ENCODE results near the gene FBXL7. TPM values are rescaled to one million over a fixed set of nuclear protein-coding genes. Genes with fewer than 3 reads are reported as not detected.

Gene FBXL7
- total RNA-seq, 1 experiment from 2014 or later = not detected

DNA sequence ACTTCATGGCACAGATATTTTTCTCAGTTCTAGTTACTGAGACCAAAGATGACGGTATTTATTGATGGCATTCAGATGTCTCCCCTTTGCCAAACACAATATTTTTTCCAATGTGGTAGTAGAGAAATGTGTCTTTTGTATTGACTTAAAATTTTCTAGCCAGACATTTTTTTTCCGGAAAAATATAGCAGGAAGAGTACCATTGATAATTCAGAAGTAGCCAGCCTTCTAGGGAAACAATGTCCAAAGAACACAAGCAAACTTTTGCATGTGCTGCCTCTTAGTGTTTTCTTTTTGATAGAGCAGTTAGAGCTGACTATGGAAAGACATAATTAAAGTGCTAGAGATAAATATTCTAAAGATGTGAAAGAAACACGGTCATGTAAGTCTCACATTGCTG, 448.2 kb downstream of the FBXL7 start:
- H3K4me1 ChIP-seq (ENCODE audit: control insufficient read depth, insufficient read depth, low read length) = no peaks in the 10 kb centered on the region
- DNase-seq (ENCODE audit: low read depth, low spot score) (no peak), ATAC-seq (no peak)
- TF ChIP-seq, protein P1, sequence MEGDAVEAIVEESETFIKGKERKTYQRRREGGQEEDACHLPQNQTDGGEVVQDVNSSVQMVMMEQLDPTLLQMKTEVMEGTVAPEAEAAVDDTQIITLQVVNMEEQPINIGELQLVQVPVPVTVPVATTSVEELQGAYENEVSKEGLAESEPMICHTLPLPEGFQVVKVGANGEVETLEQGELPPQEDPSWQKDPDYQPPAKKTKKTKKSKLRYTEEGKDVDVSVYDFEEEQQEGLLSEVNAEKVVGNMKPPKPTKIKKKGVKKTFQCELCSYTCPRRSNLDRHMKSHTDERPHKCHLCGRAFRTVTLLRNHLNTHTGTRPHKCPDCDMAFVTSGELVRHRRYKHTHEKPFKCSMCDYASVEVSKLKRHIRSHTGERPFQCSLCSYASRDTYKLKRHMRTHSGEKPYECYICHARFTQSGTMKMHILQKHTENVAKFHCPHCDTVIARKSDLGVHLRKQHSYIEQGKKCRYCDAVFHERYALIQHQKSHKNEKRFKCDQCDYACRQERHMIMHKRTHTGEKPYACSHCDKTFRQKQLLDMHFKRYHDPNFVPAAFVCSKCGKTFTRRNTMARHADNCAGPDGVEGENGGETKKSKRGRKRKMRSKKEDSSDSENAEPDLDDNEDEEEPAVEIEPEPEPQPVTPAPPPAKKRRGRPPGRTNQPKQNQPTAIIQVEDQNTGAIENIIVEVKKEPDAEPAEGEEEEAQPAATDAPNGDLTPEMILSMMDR (IDR thresholded peaks at IDR 0.05) = no peak
- TF ChIP-seq, protein P2, sequence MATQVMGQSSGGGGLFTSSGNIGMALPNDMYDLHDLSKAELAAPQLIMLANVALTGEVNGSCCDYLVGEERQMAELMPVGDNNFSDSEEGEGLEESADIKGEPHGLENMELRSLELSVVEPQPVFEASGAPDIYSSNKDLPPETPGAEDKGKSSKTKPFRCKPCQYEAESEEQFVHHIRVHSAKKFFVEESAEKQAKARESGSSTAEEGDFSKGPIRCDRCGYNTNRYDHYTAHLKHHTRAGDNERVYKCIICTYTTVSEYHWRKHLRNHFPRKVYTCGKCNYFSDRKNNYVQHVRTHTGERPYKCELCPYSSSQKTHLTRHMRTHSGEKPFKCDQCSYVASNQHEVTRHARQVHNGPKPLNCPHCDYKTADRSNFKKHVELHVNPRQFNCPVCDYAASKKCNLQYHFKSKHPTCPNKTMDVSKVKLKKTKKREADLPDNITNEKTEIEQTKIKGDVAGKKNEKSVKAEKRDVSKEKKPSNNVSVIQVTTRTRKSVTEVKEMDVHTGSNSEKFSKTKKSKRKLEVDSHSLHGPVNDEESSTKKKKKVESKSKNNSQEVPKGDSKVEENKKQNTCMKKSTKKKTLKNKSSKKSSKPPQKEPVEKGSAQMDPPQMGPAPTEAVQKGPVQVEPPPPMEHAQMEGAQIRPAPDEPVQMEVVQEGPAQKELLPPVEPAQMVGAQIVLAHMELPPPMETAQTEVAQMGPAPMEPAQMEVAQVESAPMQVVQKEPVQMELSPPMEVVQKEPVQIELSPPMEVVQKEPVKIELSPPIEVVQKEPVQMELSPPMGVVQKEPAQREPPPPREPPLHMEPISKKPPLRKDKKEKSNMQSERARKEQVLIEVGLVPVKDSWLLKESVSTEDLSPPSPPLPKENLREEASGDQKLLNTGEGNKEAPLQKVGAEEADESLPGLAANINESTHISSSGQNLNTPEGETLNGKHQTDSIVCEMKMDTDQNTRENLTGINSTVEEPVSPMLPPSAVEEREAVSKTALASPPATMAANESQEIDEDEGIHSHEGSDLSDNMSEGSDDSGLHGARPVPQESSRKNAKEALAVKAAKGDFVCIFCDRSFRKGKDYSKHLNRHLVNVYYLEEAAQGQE (IDR thresholded peaks at IDR 0.05; ENCODE audit: insufficient read depth in 1 of 2, low read depth in 2 of 2, low read length in 1 of 2) = no peak
- no peak for TF ChIP-seq TCF7L2 (IDR thresholded peaks at IDR 0.05; ENCODE audit: low read depth, low read length)
- TF ChIP-seq SIN3A (IDR thresholded peaks at IDR 0.05; ENCODE audit: borderline replicate concordance, insufficient read depth, low read depth, low read length) = no peak
- no TSS peak for BruUV-seq (replicated peaks)
- no peaks in the 10 kb centered on the region for H3K36me3 ChIP-seq (ENCODE audit: control insufficient read depth, insufficient read depth, low read length)
- in situ Hi-C loops (cut with HindIII; ENCODE audit: low pct_unique_long_range_greater_than_20kb, low sequenced_read_pairs) (no loop called here), intact Hi-C loops (cut with micrococcal nuclease; ENCODE audit: unreplicated experiment) (no loop called here)
- H3K27ac ChIP-seq (ENCODE audit: low read length) = no peak overlapping the region
- no peak overlapping the region for H3K4me3 ChIP-seq (ENCODE audit: low read depth in 2 of 2, low read length in 2 of 2)
- ChIA-PET CTCF (no interaction called here), POLR2A (no interaction called here)
- no peaks in the 10 kb centered on the region for H3K27me3 ChIP-seq (ENCODE audit: control insufficient read depth, insufficient read depth, low read length)
- no peaks in the 10 kb centered on the region for H3K9me3 ChIP-seq (ENCODE audit: control insufficient read depth, insufficient read depth, low read depth, low read length)

DNA sequence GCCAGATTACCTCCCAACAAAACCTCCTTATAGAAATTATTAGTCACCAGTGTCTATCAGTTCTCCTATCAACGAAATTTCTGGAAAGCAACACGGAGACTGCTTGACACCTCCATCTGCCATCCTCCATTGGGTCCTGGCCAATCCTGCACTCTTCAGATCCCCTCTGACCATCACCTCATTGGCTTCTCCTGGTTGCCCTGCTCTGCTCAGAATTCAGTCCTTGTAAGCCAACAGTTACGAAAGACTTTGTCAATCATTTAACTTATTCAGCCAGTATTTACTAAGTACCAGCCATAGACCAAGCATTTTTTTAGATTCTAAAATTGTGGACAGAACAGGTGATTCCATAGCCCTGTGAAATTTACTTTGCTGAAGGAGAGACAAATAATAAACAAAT, 451.1 kb downstream of the FBXL7 start:
- intact Hi-C loops (cut with micrococcal nuclease; ENCODE audit: unreplicated experiment) = no loop called here
- no peak for TF ChIP-seq SIN3A (IDR thresholded peaks at IDR 0.05; ENCODE audit: borderline replicate concordance, insufficient read depth, low read depth, low read length)
- TF ChIP-seq TCF7L2 (IDR thresholded peaks at IDR 0.05; ENCODE audit: low read depth, low read length) = no peak
- TF ChIP-seq, protein P2 (IDR thresholded peaks at IDR 0.05; ENCODE audit: insufficient read depth in 1 of 2, low read depth in 2 of 2, low read length in 1 of 2) = no peak
- TF ChIP-seq, protein P1 (IDR thresholded peaks at IDR 0.05) = no peak
- TF ChIP-seq POLR2AphosphoS5 (IDR thresholded peaks at IDR 0.05; ENCODE audit: low read depth, low read length) = no peak
- in situ Hi-C loops (cut with HindIII; ENCODE audit: low pct_unique_long_range_greater_than_20kb, low sequenced_read_pairs) = no loop called here
- DNase-seq (ENCODE audit: low read depth, low spot score) (no peak), ATAC-seq (no peak)
- H3K27me3 ChIP-seq (ENCODE audit: control insufficient read depth, insufficient read depth, low read length) = no peaks in the 10 kb centered on the region
- BruUV-seq (replicated peaks) = no TSS peak
- no peaks in the 10 kb centered on the region for H3K9me3 ChIP-seq (ENCODE audit: control insufficient read depth, insufficient read depth, low read depth, low read length)
- H3K4me3 ChIP-seq (ENCODE audit: low read depth in 2 of 2, low read length in 2 of 2) = no peak overlapping the region
- no peak overlapping the region for H3K27ac ChIP-seq (ENCODE audit: low read length)
- H3K4me1 ChIP-seq (ENCODE audit: control insufficient read depth, insufficient read depth, low read length) = no peaks in the 10 kb centered on the region
- ChIA-PET POLR2A (no interaction called here), CTCF (no interaction called here)
- no peaks in the 10 kb centered on the region for H3K36me3 ChIP-seq (ENCODE audit: control insufficient read depth, insufficient read depth, low read length)

Data from Panc1 (cell line).